GM12878 (cell line): Measurements from ENCODE around the gene BICC1. TPM values are rescaled to one million over a fixed set of nuclear protein-coding genes. Genes with fewer than 3 reads are reported as not detected.

Experiments
- ATAC-seq: fragments of 200-7000 bp; cut with Tn5 transposase; 3 replicates; pipeline ENCODE4 v1.9.1; 2020; ENCODE audit warnings: mild to moderate bottlenecking, moderate library complexity
- BruUV-seq: library from RNA; stranded (reverse); fragments of 400-500 nt; replicated peaks from 2 replicates; lab custom pipeline; 2021; lab: Mats Ljungman, UMichigan
- CTCF ChIA-PET: fragments of 300-600 bp; sonication (Branson Sonifier 250); formaldehyde crosslinking; extraction: SDS; loops from one replicate; lab custom pipeline; 2021; ENCODE audit warnings: inconsistent platforms; lab: Yijun Ruan, JAX
- POLR2A ChIA-PET: fragments of 350-600 bp; formaldehyde crosslinking; extraction: SDS; loops from one replicate; lab custom pipeline; 2021; ENCODE audit warnings: inconsistent platforms; lab: Charles Lee
- RAD21 ChIA-PET: fragments of 300-600 bp; sonication (Branson Sonifier 250); formaldehyde crosslinking; loops from one replicate; lab custom pipeline; 2023; ENCODE audit warnings: antibody characterized with exemption; ENCODE audit not compliant: unreplicated experiment; lab: Charles Lee
- SMC1A ChIA-PET: fragments of 300-600 bp; sonication (Branson Sonifier 250); formaldehyde crosslinking; loops from one replicate; lab custom pipeline; 2023; ENCODE audit not compliant: unreplicated experiment, uncharacterized antibody; lab: Charles Lee
- DNase-seq: peaks from one replicate; pipeline ENCODE4 v3.0.0-alpha.2; 2011; ENCODE audit warnings: low read depth, low spot score
- FAIRE-seq: peaks from 3 replicates; lab custom pipeline; 2011; peaks lifted over from hg19 to GRCh38; lab: Jason Lieb, UNC
- H2AFZ ChIP-seq: 2 replicates; pipeline ENCODE4 v1.6.0; 2011; ENCODE audit warnings: low read depth, low read length, control low read depth; ENCODE audit not compliant: control insufficient read depth
- H3K27ac ChIP-seq: 2 replicates; pipeline ENCODE4 v1.5.1; 2011; ENCODE audit warnings: control low read depth; ENCODE audit not compliant: control insufficient read depth, insufficient read depth
- H3K27me3 ChIP-seq, 2 experiments: replicated peaks in 1 of 2; 2 replicates each; pipeline versions ENCODE4 v1.6.0 to v1.6.1; 2011; ENCODE audit warnings: low read length in 1 of 2; ENCODE audit not compliant: control insufficient read depth in 2 of 2, insufficient read depth in 2 of 2
- H3K36me3 ChIP-seq, 2 experiments: 2 replicates each; pipeline ENCODE4 v1.5.1; 2011; ENCODE audit warnings: low read length in 1 of 2; ENCODE audit not compliant: control insufficient read depth in 2 of 2, insufficient read depth in 2 of 2
- H3K4me1 ChIP-seq: 2 replicates; pipeline ENCODE4 v1.6.1; 2011; ENCODE audit warnings: mild to moderate bottlenecking, low read length, moderate library complexity, mixed read lengths; ENCODE audit not compliant: control insufficient read depth, insufficient read depth
- H3K4me2 ChIP-seq: 2 replicates; pipeline ENCODE4 v1.6.0; 2011; ENCODE audit warnings: control low read depth; ENCODE audit not compliant: control insufficient read depth, insufficient read depth
- H3K4me3 ChIP-seq: fragments of 200-600 bp; sonication (generic); 2 replicates; pipeline ENCODE4 v1.5.1; 2016
- H3K79me2 ChIP-seq: 2 replicates; pipeline ENCODE4 v1.6.0; 2011; ENCODE audit warnings: low read length; ENCODE audit not compliant: control insufficient read depth, insufficient read depth
- H3K9ac ChIP-seq: 2 replicates; pipeline ENCODE4 v1.8.0; 2011; ENCODE audit warnings: low read length, control low read depth, mixed read lengths; ENCODE audit not compliant: control insufficient read depth, insufficient read depth
- H3K9me3 ChIP-seq: replicated peaks from 3 replicates; pipeline ENCODE4 v1.5.1; 2011; ENCODE audit warnings: mild to moderate bottlenecking, low read length; ENCODE audit not compliant: control insufficient read depth, insufficient read depth
- H4K20me1 ChIP-seq: 2 replicates; pipeline ENCODE4 v1.6.0; 2011; ENCODE audit not compliant: control insufficient read depth, insufficient read depth
- MEF2A ChIP-seq: IDR thresholded peaks from 2 replicates; pipeline ENCODE4 v1.6.1; 2011; ENCODE audit warnings: low read depth, mild to moderate bottlenecking, low read length, moderate library complexity; ENCODE audit not compliant: insufficient read depth
- RCOR1 ChIP-seq: conservative IDR thresholded peaks from 2 replicates; pipeline ENCODE4 v1.6.1; 2012; ENCODE audit warnings: low read depth, low read length, improper control_type of control experiment
- TBL1XR1 ChIP-seq: IDR thresholded peaks from 2 replicates; pipeline ENCODE4 v1.6.1; 2012; ENCODE audit warnings: low read depth, low read length, improper control_type of control experiment
- WGBS: methylation state at CpG from one replicate; pipeline ENCODE4 v1.1.6; 2016; ENCODE audit warnings: low lambda C conversion rate; ENCODE audit not compliant: insufficient replicate concordance, insufficient coverage; ENCODE audit errors: missing lambda C conversion rate; 5-methylcytosine and 5-hydroxymethylcytosine counted together
- in situ Hi-C: fragments of 300-500 bp; cut with MboI; formaldehyde crosslinking; loops from 9 replicates; pipeline ENCODE4 v1.14.3; 2018; ENCODE audit warnings: mixed read lengths
- intact Hi-C: fragments of 100-400 bp; cut with micrococcal nuclease; formaldehyde crosslinking; loops from one replicate; pipeline ENCODE4 v1.14.2; 2022; ENCODE audit not compliant: unreplicated experiment
- polyA plus RNA-seq, 11 experiments: library from polyadenylated mRNA; depleted of rRNA in 4 of 11; unstranded in 6 of 11; stranded (reverse) in 5 of 11; fragments of >200 nt; fragmentation: Nextera tagmentation in 4 of 11; fragmentation: Illumina TruSeq in 1 of 11; extraction: Ambion mirVana in 4 of 11; extraction: Trizol in 1 of 11; gene quantifications; 1 replicate in 1 of 11; 2 replicates in 10 of 11; pipeline versions ENCODE4 v1.2.1 to v1.2.3, GENCODE V29; 2011 to 2016; ENCODE audit warnings: inconsistent platforms in 2 of 11, missing spikeins in 2 of 11, low read depth in 1 of 11
- total RNA-seq, 4 experiments: library from RNA; depleted of rRNA in 3 of 4; stranded (reverse); fragments of >200 nt in 3 of 4; fragmentation: Illumina TruSeq in 1 of 4; extraction: Trizol in 1 of 4; gene quantifications; 2 replicates each; pipeline versions ENCODE4 v1.2.1 to v1.2.3, GENCODE V29; 2013 to 2021
- TF ChIP-seq, protein P1 (sequence below): fragments of 150-350 bp; IDR thresholded peaks from 2 replicates; pipeline ENCODE4 v1.6.1; 2016; ENCODE audit warnings: low read depth, low read length
- TF ChIP-seq, protein P2 (sequence below): IDR thresholded peaks from 2 replicates; pipeline ENCODE4 v1.6.1; 2012; ENCODE audit warnings: low read length, inconsistent platforms

BICC1 gene
- total and polyA plus RNA-seq, 10 of the 15 experiments (the other 5 are each of a cell fraction or from before 2014, with no cell fraction given), result 0.01 to 0.10 (median 0.04) TPM; not detected in 5

DNA sequence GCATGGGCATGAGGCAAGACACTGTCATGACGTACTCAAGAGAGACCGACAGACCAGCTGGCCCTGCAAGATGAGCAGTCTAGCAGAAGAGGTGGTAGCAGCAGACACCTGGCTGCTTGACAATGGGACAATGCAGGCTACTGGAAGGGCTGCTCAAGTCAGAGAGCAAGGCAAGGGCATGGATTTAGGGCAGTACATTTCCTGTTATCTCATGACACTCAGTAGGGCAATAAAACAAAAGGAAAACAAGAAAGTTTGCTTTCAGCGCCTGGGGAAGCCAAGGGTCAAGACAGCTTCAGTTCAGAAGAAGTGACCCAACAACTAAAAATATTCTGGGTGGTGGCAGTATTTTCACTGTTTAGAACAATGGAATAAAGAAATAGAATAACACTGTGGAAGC, 332.0 kb downstream of the BICC1 start:
- CTCF ChIA-PET, result no interaction called here
- TF ChIP-seq, protein P1, sequence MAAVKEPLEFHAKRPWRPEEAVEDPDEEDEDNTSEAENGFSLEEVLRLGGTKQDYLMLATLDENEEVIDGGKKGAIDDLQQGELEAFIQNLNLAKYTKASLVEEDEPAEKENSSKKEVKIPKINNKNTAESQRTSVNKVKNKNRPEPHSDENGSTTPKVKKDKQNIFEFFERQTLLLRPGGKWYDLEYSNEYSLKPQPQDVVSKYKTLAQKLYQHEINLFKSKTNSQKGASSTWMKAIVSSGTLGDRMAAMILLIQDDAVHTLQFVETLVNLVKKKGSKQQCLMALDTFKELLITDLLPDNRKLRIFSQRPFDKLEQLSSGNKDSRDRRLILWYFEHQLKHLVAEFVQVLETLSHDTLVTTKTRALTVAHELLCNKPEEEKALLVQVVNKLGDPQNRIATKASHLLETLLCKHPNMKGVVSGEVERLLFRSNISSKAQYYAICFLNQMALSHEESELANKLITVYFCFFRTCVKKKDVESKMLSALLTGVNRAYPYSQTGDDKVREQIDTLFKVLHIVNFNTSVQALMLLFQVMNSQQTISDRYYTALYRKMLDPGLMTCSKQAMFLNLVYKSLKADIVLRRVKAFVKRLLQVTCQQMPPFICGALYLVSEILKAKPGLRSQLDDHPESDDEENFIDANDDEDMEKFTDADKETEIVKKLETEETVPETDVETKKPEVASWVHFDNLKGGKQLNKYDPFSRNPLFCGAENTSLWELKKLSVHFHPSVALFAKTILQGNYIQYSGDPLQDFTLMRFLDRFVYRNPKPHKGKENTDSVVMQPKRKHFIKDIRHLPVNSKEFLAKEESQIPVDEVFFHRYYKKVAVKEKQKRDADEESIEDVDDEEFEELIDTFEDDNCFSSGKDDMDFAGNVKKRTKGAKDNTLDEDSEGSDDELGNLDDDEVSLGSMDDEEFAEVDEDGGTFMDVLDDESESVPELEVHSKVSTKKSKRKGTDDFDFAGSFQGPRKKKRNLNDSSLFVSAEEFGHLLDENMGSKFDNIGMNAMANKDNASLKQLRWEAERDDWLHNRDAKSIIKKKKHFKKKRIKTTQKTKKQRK, result no peak
- no peak for TF ChIP-seq TBL1XR1
- TF ChIP-seq MEF2A, result no peak
- TF ChIP-seq, protein P2, sequence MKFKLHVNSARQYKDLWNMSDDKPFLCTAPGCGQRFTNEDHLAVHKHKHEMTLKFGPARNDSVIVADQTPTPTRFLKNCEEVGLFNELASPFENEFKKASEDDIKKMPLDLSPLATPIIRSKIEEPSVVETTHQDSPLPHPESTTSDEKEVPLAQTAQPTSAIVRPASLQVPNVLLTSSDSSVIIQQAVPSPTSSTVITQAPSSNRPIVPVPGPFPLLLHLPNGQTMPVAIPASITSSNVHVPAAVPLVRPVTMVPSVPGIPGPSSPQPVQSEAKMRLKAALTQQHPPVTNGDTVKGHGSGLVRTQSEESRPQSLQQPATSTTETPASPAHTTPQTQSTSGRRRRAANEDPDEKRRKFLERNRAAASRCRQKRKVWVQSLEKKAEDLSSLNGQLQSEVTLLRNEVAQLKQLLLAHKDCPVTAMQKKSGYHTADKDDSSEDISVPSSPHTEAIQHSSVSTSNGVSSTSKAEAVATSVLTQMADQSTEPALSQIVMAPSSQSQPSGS, result no peak
- TF ChIP-seq RCOR1, result no peak
- Histone ChIP-seq H3K4me3 (no peak overlapping the region), H3K79me2 (no peaks in the 10 kb centered on the region), H3K9me3 (no peaks in the 10 kb centered on the region), H4K20me1 (no peaks in the 10 kb centered on the region), H3K36me3 (no peaks in the 10 kb centered on the region), H3K9ac (no peak overlapping the region), H3K27me3 (no peaks in the 10 kb centered on the region; a peak in 1 of 4 replicates), H2AFZ (no peak overlapping the region), H3K4me2 (no peak overlapping the region), H3K27ac (no peak overlapping the region), H3K4me1 (no peaks in the 10 kb centered on the region)
- WGBS, result 37% methylated on average over 3 of the region's 3 CpGs
- intact Hi-C loops (no loop called here), in situ Hi-C loops (no loop called here)
- POLR2A ChIA-PET, result no interaction called here
- FAIRE-seq (no peak), DNase-seq (no peak), ATAC-seq (no peak)
- SMC1A ChIA-PET, result no interaction called here
- BruUV-seq, result no TSS peak
- RAD21 ChIA-PET, result no interaction called here
